DND-41 (cell line): Measurements from ENCODE around the gene MICALL2.

Experiments used
- ATAC-seq: fragments of 200-7000 bp; cut with Tn5 transposase; 3 replicates; pipeline ENCODE4 v1.9.1; 2021; ENCODE audit warnings: low read depth; ENCODE audit not compliant: insufficient read depth
- DNase-seq: peaks from one replicate; pipeline ENCODE4 v3.0.0-alpha.2; 2020
- H2AFZ ChIP-seq: 2 replicates; pipeline ENCODE4 v1.6.0; 2012; ENCODE audit warnings: low read depth, low read length
- H3K27ac ChIP-seq: 2 replicates; pipeline ENCODE4 v1.5.1; 2012; ENCODE audit warnings: low read length, inconsistent platforms
- H3K27me3 ChIP-seq: fragments of 200-600 bp; sonication (generic); 2 replicates; pipeline ENCODE4 v1.6.0; 2012; ENCODE audit warnings: low read length, mild to moderate bottlenecking, inconsistent platforms; ENCODE audit not compliant: insufficient read depth, poor library complexity
- H3K36me3 ChIP-seq: 2 replicates; pipeline ENCODE4 v1.5.1; 2012; ENCODE audit warnings: low read length, inconsistent platforms; ENCODE audit not compliant: insufficient read depth
- H3K4me1 ChIP-seq: 2 replicates; pipeline ENCODE4 v1.5.1; 2012; ENCODE audit warnings: mild to moderate bottlenecking, low read length; ENCODE audit not compliant: insufficient read depth
- H3K4me2 ChIP-seq: 2 replicates; pipeline ENCODE4 v1.6.0; 2012; ENCODE audit warnings: mild to moderate bottlenecking, moderate library complexity, low read length, inconsistent platforms; ENCODE audit not compliant: insufficient read depth
- H3K4me3 ChIP-seq, 2 experiments: fragments of 200-600 bp in 1 of 2; shearing (Covaris generic) in 1 of 2; 2 replicates each; pipeline ENCODE4 v1.5.1; 2012 to 2016; ENCODE audit warnings: inconsistent platforms in 2 of 2, low read length in 2 of 2, mild to moderate bottlenecking in 2 of 2, low read depth in 1 of 2, moderate library complexity in 1 of 2
- H3K79me2 ChIP-seq: 2 replicates; pipeline ENCODE4 v1.6.0; 2012; ENCODE audit warnings: low read length, inconsistent platforms; ENCODE audit not compliant: insufficient read depth
- H3K9ac ChIP-seq: 2 replicates; pipeline ENCODE4 v1.6.0; 2012; ENCODE audit warnings: low read depth, mild to moderate bottlenecking, inconsistent platforms, low read length, moderate library complexity
- H3K9me3 ChIP-seq: 2 replicates; pipeline ENCODE4 v1.5.1; 2012; ENCODE audit warnings: low read length, moderate library complexity, mild to moderate bottlenecking, inconsistent platforms; ENCODE audit not compliant: insufficient read depth, severe bottlenecking
- H4K20me1 ChIP-seq: 2 replicates; pipeline ENCODE4 v1.6.0; 2012; ENCODE audit warnings: low read length; ENCODE audit not compliant: insufficient read depth
- CTCF ChIP-seq: IDR thresholded peaks from 2 replicates; pipeline ENCODE4 v1.5.1; 2012; ENCODE audit warnings: borderline replicate concordance, low read length, moderate library complexity, mild to moderate bottlenecking; ENCODE audit not compliant: poor library complexity, severe bottlenecking; ENCODE audit errors: extremely low read depth
- EZH2 ChIP-seq: IDR thresholded peaks from 3 replicates; pipeline ENCODE4 v1.6.1; 2012; ENCODE audit warnings: borderline replicate concordance, low read depth, mild to moderate bottlenecking, moderate library complexity, low read length, inconsistent platforms; ENCODE audit not compliant: severe bottlenecking

The MICALL2 gene

GRCh38 chr7:1466524-1467271 is 7.4 kb upstream of the MICALL2 start:
- TF ChIP-seq EZH2 (no peak), CTCF (no peak)
- ATAC-seq, result no peak
- Histone ChIP-seq H3K4me2 (no peak overlapping the region), H3K27me3 (no peaks in the 10 kb centered on the region), H3K27ac (no peak overlapping the region), H4K20me1 (peaks cover 6% of the 10 kb centered on the region), H3K9ac (no peak overlapping the region), H3K9me3 (no peaks in the 10 kb centered on the region), H2AFZ (no peak overlapping the region), H3K79me2 (no peaks in the 10 kb centered on the region), H3K4me1 (no peaks in the 10 kb centered on the region), H3K36me3 (peaks cover 21% of the 10 kb centered on the region), H3K4me3 (no peak overlapping the region)
- DNase-seq, result no peak

- H3K9me3 ChIP-seq, result no peaks in the 10 kb centered on the region
- no peak overlapping the region for H3K9ac ChIP-seq
- ATAC-seq (no peak), DNase-seq (no peak)
- H3K4me1 ChIP-seq, result peaks cover 7% of the 10 kb centered on the region
- peaks cover 3% of the 10 kb centered on the region; the same call in 1 of the 2 replicates for H3K36me3 ChIP-seq
- no peak for TF ChIP-seq CTCF
- TF ChIP-seq EZH2, result no peak
- peaks cover 6% of the 10 kb centered on the region for H4K20me1 ChIP-seq
- H3K4me2 ChIP-seq, result no peak overlapping the region
- no peaks in the 10 kb centered on the region for H3K27me3 ChIP-seq
- H3K27ac ChIP-seq, result no peak overlapping the region
- no peaks in the 10 kb centered on the region for H3K79me2 ChIP-seq
- H3K4me3 ChIP-seq, result no peak overlapping the region
- H2AFZ ChIP-seq, result no peak overlapping the region
These were observed 5.4 kb upstream of the MICALL2 start for GRCh38 chr7:1464694-1465093.

- Histone ChIP-seq H3K4me2 (no peak overlapping the region), H3K9me3 (no peaks in the 10 kb centered on the region), H3K4me3 (no peak overlapping the region), H3K9ac (no peak overlapping the region), H3K36me3 (peaks cover 3% of the 10 kb centered on the region; the same call in 1 of the 2 replicates), H3K27me3 (no peaks in the 10 kb centered on the region), H4K20me1 (peaks cover 6% of the 10 kb centered on the region), H3K4me1 (peaks cover 12% of the 10 kb centered on the region), H3K27ac (no peak overlapping the region), H3K79me2 (no peaks in the 10 kb centered on the region), H2AFZ (no peak overlapping the region)
- no peak for ATAC-seq
- no peak for DNase-seq
- TF ChIP-seq CTCF (no peak), EZH2 (no peak)
These were observed 4.5 kb upstream of the MICALL2 start for GRCh38 chr7:1463676-1464223.
